K562 (cell line): ENCODE results near the gene THAP12. TPM values are rescaled to one million over a fixed set of nuclear protein-coding genes. Genes with fewer than 3 reads are reported as not detected.

ENCODE experiments used
- ATAC-seq: fragments of 200-7000 bp; cut with Tn5 transposase; 3 replicates; pipeline ENCODE4 v1.9.1; 2020; ENCODE audit warnings: moderate library complexity
- BruUV-seq: library from RNA; stranded (reverse); fragments of 400-500 nt; replicated peaks from 2 replicates; lab custom pipeline; 2021; lab: Mats Ljungman, UMichigan
- CTCF ChIA-PET: fragments of 300-600 bp; formaldehyde crosslinking; extraction: SDS; loops from one replicate; lab custom pipeline; 2021; ENCODE audit warnings: low intra/inter-chr PET ratio; lab: Yijun Ruan, JAX
- POLR2A ChIA-PET: fragments of 300-600, 350-650 bp; sonication (Branson Sonifier 250); formaldehyde crosslinking; extraction: SDS; loops from one replicate; lab custom pipeline; 2021; ENCODE audit warnings: antibody characterized with exemption, inconsistent platforms; lab: Yijun Ruan, JAX
- DNase-seq, 4 experiments: peaks; one replicate each; pipeline versions ENCODE4 v3.0.0 to v3.0.0-alpha.2; 2011 to 2018; ENCODE audit warnings: low spot score in 3 of 4, mixed read lengths in 3 of 4; ENCODE audit errors: extremely low read depth in 1 of 4
- FAIRE-seq: peaks from 2 replicates; lab custom pipeline; 2011; peaks lifted over from hg19 to GRCh38; lab: Jason Lieb, UNC
- H2AFZ ChIP-seq: 2 replicates; pipeline ENCODE4 v1.6.0; 2011; ENCODE audit warnings: low read depth, low read length, control low read depth, inconsistent platforms
- H3K27ac ChIP-seq: fragments of 200-600 bp; 3 replicates; pipeline ENCODE4 v1.8.0; 2011; ENCODE audit warnings: low read depth, mild to moderate bottlenecking, control low read depth, inconsistent platforms, low read length, moderate library complexity, mixed read lengths; ENCODE audit errors: extremely low read depth
- H3K27me3 ChIP-seq, 2 experiments: fragments of 300-600 bp in 1 of 2; 2 replicates in 1 of 2; 3 replicates in 1 of 2; pipeline versions ENCODE4 v1.6.0 to v1.8.0; 2011; ENCODE audit warnings: inconsistent platforms in 2 of 2, low read length in 2 of 2, mild to moderate bottlenecking in 1 of 2, mixed read lengths in 1 of 2, moderate library complexity in 1 of 2; ENCODE audit not compliant: control insufficient read depth in 2 of 2, insufficient read depth in 2 of 2
- H3K36me3 ChIP-seq: fragments of 300-600 bp; 3 replicates; pipeline ENCODE4 v1.8.0; 2011; ENCODE audit warnings: mild to moderate bottlenecking, low read length, inconsistent platforms; ENCODE audit not compliant: control insufficient read depth, insufficient read depth
- H3K4me1 ChIP-seq, 2 experiments: fragments of 200-600 bp in 1 of 2; replicated peaks in 1 of 2; 2 replicates in 1 of 2; 3 replicates in 1 of 2; pipeline versions ENCODE4 v1.5.1 to v1.8.0; 2011; ENCODE audit warnings: inconsistent platforms in 2 of 2, low read length in 2 of 2, mild to moderate bottlenecking in 1 of 2, mixed read lengths in 1 of 2, moderate library complexity in 1 of 2; ENCODE audit not compliant: control insufficient read depth in 2 of 2, insufficient read depth in 2 of 2
- H3K4me2 ChIP-seq: 2 replicates; pipeline ENCODE4 v1.6.1; 2011; ENCODE audit warnings: low read length, control low read depth, inconsistent platforms, mixed read lengths; ENCODE audit not compliant: insufficient read depth
- H3K4me3 ChIP-seq: fragments of 200-600 bp; sonication (generic), shearing (Covaris generic); 2 replicates; pipeline ENCODE4 v1.5.1; 2016; ENCODE audit warnings: control low read depth, inconsistent platforms
- H3K79me2 ChIP-seq: fragments of 200-600 bp; 3 replicates; pipeline ENCODE4 v1.8.0; 2011; ENCODE audit warnings: low read length, inconsistent platforms; ENCODE audit not compliant: control insufficient read depth, insufficient read depth
- H3K9ac ChIP-seq, 2 experiments: 2 replicates each; pipeline versions ENCODE4 v1.6.0 to v1.6.1; 2011; ENCODE audit warnings: low read depth in 2 of 2, low read length in 2 of 2, control low read depth in 1 of 2, inconsistent platforms in 1 of 2, mild to moderate bottlenecking in 1 of 2, mixed read lengths in 1 of 2; ENCODE audit not compliant: insufficient read depth in 1 of 2
- H3K9me1 ChIP-seq: one replicate; pipeline ENCODE4 v1.6.0; 2011; ENCODE audit warnings: inconsistent platforms, mild to moderate bottlenecking, low read length, moderate library complexity; ENCODE audit not compliant: control insufficient read depth, insufficient read depth
- H3K9me3 ChIP-seq: replicated peaks from 2 replicates; pipeline ENCODE4 v1.5.1; 2011; ENCODE audit warnings: low read depth, low read length, inconsistent platforms; ENCODE audit not compliant: control insufficient read depth, insufficient read depth
- H4K20me1 ChIP-seq: replicated peaks from 2 replicates; pipeline ENCODE4 v1.6.1; 2011; ENCODE audit warnings: low read length, inconsistent platforms, mixed read lengths; ENCODE audit not compliant: control insufficient read depth, insufficient read depth
- FOXK1 ChIP-seq: sonication (generic); formaldehyde crosslinking; IDR thresholded peaks from 2 replicates; pipeline ENCODE4 v1.8.0; 2022; ENCODE audit warnings: missing genetic modification reagents, mild to moderate bottlenecking, borderline replicate concordance
- HDAC8 ChIP-seq: fragments of 450-650 bp; IDR thresholded peaks from 2 replicates; pipeline ENCODE4 v1.6.1; 2016; ENCODE audit warnings: mild to moderate bottlenecking, missing genetic modification characterization, moderate library complexity, missing compliant biosample characterization
- HSF4 ChIP-seq: fragments of 250-450 bp; sonication (Bioruptor Pico); IDR thresholded peaks from 2 replicates; pipeline ENCODE4 v2.1.2; 2022; ENCODE audit warnings: mild to moderate bottlenecking, moderate library complexity, borderline replicate concordance
- NUFIP1 ChIP-seq: fragments of 450-650 bp; IDR thresholded peaks from 2 replicates; pipeline ENCODE4 v1.6.1; 2018; ENCODE audit not compliant: partially characterized antibody
- POLR3A ChIP-seq: IDR thresholded peaks from 2 replicates; pipeline ENCODE4 v1.6.1; 2011; ENCODE audit warnings: borderline replicate concordance, mild to moderate bottlenecking, moderate library complexity; ENCODE audit not compliant: insufficient read length, insufficient read depth; ENCODE audit errors: extremely low read depth
- SOX6 ChIP-seq: fragments of 450-650 bp; IDR thresholded peaks from 2 replicates; pipeline ENCODE4 v1.6.1; 2014; ENCODE audit warnings: mild to moderate bottlenecking
- SREBF1 ChIP-seq: fragments of 150-350 bp; IDR thresholded peaks from 2 replicates; pipeline ENCODE4 v1.6.1; 2014; ENCODE audit warnings: antibody characterized with exemption, low read depth, low read length, borderline replicate concordance
- SREBF2 ChIP-seq: sonication (generic); formaldehyde crosslinking; IDR thresholded peaks from 2 replicates; pipeline ENCODE4 v1.4.0; 2020; ENCODE audit warnings: mild to moderate bottlenecking, missing genetic modification reagents
- TAF1 ChIP-seq: IDR thresholded peaks from 2 replicates; pipeline ENCODE4 v1.6.1; 2011; ENCODE audit warnings: mild to moderate bottlenecking, low read length, moderate library complexity; ENCODE audit not compliant: insufficient read depth, control insufficient read depth, severe bottlenecking; ENCODE audit errors: extremely low read depth
- TBL1XR1 ChIP-seq, 2 experiments: IDR thresholded peaks; 2 replicates each; pipeline ENCODE4 v1.6.1; 2012; ENCODE audit warnings: improper control_type of control experiment in 2 of 2, low read length in 2 of 2, mild to moderate bottlenecking in 1 of 2
- TCFL5 ChIP-seq: fragments of 250-450 bp; sonication (Bioruptor Pico); conservative IDR thresholded peaks from 2 replicates; pipeline ENCODE4 v1.6.1; 2021; ENCODE audit warnings: mild to moderate bottlenecking, moderate library complexity, matching md5 sums
- ZBTB7A ChIP-seq: IDR thresholded peaks from 2 replicates; pipeline ENCODE4 v1.6.1; 2011; ENCODE audit warnings: low read depth, mild to moderate bottlenecking, low read length, moderate library complexity, borderline replicate concordance; ENCODE audit not compliant: control insufficient read depth
- ZNF212 ChIP-seq: fragments of 450-650 bp; formaldehyde crosslinking; IDR thresholded peaks from 2 replicates; pipeline ENCODE4 v1.4.0; 2020; ENCODE audit warnings: mild to moderate bottlenecking
- WGBS: fragments of 100-300 bp; shearing (Covaris generic); methylation state at CpG from one replicate; pipeline ENCODE4 v1.1.6; 2016; ENCODE audit warnings: low coverage, mixed read lengths; ENCODE audit not compliant: insufficient coverage; ENCODE audit errors: missing lambda C conversion rate; 5-methylcytosine and 5-hydroxymethylcytosine counted together
- in situ Hi-C: fragments of 300-500 bp; cut with MboI; formaldehyde crosslinking; loops from 4 replicates; pipeline ENCODE4 v1.15.0; 2018; ENCODE audit warnings: inconsistent platforms, mixed read lengths
- intact Hi-C: fragments of 100-400 bp; cut with micrococcal nuclease; formaldehyde crosslinking; loops from 2 replicates; pipeline ENCODE4 v1.14.2; 2022
- polyA plus RNA-seq, 8 experiments: library from polyadenylated mRNA; depleted of rRNA in 4 of 8; stranded (reverse) in 5 of 8; unstranded in 3 of 8; fragments of >200 nt; fragmentation: Nextera tagmentation in 2 of 8; fragmentation: Illumina TruSeq in 1 of 8; extraction: Ambion mirVana in 2 of 8; extraction: Trizol in 1 of 8; gene quantifications; 2 replicates each; pipeline versions ENCODE4 v1.2.1 to v1.2.3, GENCODE V29; 2011 to 2014; ENCODE audit warnings: inconsistent platforms in 1 of 8, missing spikeins in 1 of 8
- total RNA-seq, 7 experiments: library from RNA; depleted of rRNA in 6 of 7; stranded (reverse); fragments of >200 nt in 6 of 7; fragmentation: Illumina TruSeq in 2 of 7; extraction: Trizol in 2 of 7; gene quantifications; 2 replicates each; pipeline versions ENCODE4 v1.2.1 to v1.2.3, GENCODE V29; 2011 to 2021; ENCODE audit warnings: low replicate concordance in 1 of 7
- TF ChIP-seq, protein P1 (sequence below): sonication (generic); formaldehyde crosslinking; IDR thresholded peaks from 2 replicates; pipeline ENCODE4 v1.8.1; 2023; ENCODE audit warnings: mild to moderate bottlenecking, missing genetic modification reagents

The THAP12 gene
- total and polyA plus RNA-seq, 9 of the 15 experiments (the other 6 are each of a cell fraction or from before 2014, with no cell fraction given) = 28.1 to 103 (median 57.8) TPM

DNA sequence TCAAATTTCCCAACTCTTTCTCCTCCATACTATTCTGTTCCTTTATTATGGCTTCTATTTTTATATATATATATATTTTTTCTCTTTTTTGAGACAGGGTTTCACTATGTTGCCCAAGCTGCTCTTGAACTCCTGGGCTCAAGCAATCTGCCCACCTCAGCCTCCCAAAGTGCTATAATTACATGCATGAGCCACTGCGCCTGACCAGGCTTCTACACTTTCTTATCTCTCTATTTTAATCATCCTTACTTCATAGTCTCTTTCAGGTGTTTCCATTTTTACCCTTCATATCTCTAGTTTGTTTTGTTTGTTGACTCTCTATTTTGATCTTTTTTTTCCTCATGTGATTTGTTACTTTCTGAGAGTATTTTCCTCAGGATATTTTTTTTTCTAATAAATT is 20.0 kb upstream of the THAP12 start:
- no peak for DNase-seq
- no peaks in the 10 kb centered on the region for H4K20me1 ChIP-seq
- no peak overlapping the region for H2AFZ ChIP-seq
- POLR2A ChIA-PET = interaction anchor here (1.6 kb wide), 1 partner anchor 13 kb away, joined by 6 read pairs; no protein-coding TSS in a partner anchor
- in situ Hi-C loops = no loop called here
- peaks cover 9 to 30% of the 10 kb centered on the region in 2 experiments; a peak in 4 of 5 replicates for H3K27me3 ChIP-seq
- H3K4me3 ChIP-seq = no peak overlapping the region
- no peak for ATAC-seq
- 12% methylated on average over 1 of the region's 1 CpG for WGBS
- TF ChIP-seq SREBF1 (no peak), HDAC8 (tag) (no peak), SREBF2 (CRISPR knock-in tag) (no peak), ZNF212 (no peak), POLR3A (no peak), ZBTB7A (no peak), SOX6 (no peak), HSF4 (CRISPR knock-in tag) (no peak), FOXK1 (CRISPR knock-in tag) (no peak), TAF1 (no peak), TBL1XR1 (IDR thresholded peaks at IDR 0.05; ENCODE audit: low read length in 2 of 2) (no peak), NUFIP1 (no peak), TCFL5 (CRISPR knock-in tag) (no peak)
- TF ChIP-seq, protein P1, sequence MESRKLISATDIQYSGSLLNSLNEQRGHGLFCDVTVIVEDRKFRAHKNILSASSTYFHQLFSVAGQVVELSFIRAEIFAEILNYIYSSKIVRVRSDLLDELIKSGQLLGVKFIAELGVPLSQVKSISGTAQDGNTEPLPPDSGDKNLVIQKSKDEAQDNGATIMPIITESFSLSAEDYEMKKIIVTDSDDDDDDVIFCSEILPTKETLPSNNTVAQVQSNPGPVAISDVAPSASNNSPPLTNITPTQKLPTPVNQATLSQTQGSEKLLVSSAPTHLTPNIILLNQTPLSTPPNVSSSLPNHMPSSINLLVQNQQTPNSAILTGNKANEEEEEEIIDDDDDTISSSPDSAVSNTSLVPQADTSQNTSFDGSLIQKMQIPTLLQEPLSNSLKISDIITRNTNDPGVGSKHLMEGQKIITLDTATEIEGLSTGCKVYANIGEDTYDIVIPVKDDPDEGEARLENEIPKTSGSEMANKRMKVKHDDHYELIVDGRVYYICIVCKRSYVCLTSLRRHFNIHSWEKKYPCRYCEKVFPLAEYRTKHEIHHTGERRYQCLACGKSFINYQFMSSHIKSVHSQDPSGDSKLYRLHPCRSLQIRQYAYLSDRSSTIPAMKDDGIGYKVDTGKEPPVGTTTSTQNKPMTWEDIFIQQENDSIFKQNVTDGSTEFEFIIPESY = no peak
- no peaks in the 10 kb centered on the region for H3K9me1 ChIP-seq
- BruUV-seq = no TSS peak
- H3K27ac ChIP-seq = no peak overlapping the region
- CTCF ChIA-PET = no interaction called here
- H3K9ac ChIP-seq = no peak overlapping the region
- intact Hi-C loops = no loop called here
- no peaks in the 10 kb centered on the region for H3K4me1 ChIP-seq
- no peak for FAIRE-seq
- no peaks in the 10 kb centered on the region for H3K79me2 ChIP-seq
- no peaks in the 10 kb centered on the region for H3K36me3 ChIP-seq
- no peak overlapping the region for H3K4me2 ChIP-seq
- no peaks in the 10 kb centered on the region for H3K9me3 ChIP-seq
